ENCODE data around the gene VPS13D.

VPS13D gene

GRCh38 chr1:12542616-12543592 is 313.1 kb downstream of the VPS13D start:
- DNase-seq: no peak

DNA sequence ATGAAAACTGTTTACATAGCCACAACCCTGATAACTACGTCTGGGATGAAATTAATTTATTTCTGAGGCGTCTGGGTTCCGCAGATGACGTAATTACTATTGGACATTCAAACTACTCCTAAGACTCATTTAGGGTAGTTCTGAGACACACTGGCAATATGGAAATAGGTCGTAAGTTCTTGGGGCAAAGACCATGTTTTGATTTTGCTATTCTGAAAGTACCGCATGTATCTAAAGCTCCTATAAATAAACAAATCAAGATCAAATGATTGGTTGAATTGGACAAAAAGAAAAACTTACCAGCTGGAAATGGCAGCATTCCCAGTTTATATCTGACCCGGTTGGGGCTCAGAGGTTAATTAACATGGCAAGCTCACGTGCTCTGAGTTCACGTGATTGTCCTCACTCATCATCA is 313.9 kb downstream of the VPS13D start:
- DNase-seq: no peak

DNA sequence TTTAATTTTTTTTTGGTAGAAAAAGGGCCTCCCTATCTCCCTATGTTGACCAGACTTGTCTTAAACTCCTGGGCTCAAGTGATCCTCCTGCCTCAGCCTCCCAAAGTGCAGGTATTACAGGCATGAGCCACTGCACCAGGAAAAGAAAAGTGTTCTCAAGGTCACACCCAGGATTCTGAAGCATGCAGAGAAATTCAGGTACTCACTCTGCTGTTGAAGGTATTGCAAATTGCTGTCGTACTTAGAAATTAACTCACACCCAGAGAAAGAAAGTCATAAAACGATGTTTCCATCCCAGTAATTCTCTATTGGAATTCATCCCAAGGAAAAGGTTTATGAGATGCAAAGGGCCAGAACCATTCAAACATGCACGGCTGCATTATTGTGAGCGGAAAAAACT is 314.5 kb downstream of the VPS13D start:
- no peak for DNase-seq

GRCh38 chr1:12544992-12545391 is 315.2 kb downstream of the VPS13D start:
- DNase-seq: no peak

DNA sequence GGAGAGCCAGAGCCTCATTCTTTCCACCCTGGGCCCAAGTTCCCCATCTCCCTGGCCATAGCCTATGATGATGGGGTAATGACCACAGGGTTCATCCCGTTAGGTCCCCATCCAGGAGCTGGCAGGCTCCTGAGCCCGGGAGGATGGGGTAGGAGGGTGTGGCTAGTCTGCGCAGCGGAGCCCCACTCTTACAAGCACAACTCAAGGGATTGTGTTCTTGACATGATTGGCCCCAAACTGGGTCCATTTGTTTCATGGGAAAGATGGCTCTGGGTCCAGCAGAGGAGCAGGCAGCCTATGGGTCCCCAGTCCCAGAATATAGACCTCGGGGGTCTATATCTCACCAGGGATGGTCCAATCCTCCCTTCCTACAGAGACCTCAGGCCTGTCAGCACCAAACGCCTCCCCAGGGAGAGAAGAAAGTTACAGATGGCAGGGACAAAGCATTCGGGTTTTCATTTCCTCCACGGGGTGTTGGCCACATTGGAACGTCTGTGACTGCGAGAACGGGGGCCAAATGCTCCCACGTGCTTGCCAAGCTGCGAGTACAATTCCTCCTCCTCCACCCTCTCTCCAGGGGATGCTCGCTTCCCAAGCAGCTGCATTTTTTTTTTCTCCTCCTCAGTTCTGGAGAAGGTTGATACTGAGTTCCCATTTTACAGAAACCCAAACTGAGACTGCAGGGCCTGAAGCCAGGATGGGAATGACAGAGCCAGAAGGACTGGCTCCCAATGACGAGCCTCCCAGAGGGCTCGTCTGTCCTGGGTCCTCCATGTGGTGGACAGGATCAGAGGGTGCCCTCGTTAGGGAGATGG is 317.1 kb downstream of the VPS13D start:
- no peak for DNase-seq

GRCh38 chr1:12547586-12548225 is 317.9 kb downstream of the VPS13D start:
- no peak for DNase-seq

DNA sequence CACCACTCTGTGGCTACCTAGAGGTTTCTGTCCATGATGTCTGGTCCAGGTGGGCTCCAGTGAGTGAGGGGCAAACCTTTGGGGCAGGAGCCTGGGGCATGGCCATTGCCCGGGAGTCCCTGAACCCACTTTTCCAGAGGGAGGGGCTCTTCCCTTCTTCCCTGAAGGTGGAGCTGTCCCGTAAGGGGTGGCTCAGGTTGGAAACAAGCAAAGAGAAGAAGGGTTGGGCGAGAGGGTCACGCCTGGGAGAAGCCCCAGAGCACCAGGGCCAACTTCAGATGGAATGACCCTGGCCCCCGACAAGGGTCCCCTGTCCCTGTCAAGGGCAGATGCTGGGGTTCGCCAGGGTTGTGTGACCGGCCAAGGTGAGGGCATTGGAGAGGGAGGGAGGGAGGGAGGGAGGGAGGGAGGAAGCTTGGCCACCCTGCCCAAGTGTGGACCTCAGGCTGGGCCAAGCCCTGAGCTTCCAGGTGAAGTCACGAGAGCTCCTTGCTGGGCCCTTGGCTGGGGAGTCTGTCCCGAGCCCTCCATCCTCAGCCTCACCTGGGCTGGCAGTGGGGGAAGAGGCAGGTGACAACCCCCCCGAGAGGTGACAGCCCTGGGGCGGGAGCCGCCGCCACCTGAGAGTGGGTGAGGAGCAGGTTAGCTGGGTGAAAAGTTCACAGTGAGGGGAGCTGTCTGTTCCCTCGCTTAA is 318.6 kb downstream of the VPS13D start:
- no peak for DNase-seq

DNA sequence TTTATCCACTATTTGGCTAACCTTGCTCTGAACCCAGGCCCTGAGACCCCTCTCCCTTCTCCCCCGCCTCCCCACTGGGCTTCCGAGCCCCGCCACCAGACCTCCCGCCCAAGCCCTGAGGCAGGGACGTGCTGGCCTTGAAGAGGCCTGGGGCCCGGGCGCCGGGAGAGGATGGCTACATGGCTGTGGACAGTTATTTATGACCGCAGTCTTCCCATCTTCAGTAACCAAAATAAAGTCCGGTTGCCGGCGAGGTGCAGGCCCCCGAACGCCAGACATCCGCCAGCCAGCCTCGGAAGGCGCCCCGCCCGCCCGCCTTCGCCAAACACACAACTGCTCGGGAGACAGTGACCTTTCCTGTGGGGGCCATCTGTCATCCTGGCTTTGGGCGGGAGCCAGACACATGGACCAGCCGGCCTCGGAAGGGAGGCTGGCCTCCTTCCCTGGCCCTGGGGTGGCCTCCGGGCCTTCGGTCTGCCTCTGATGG is 319.2 kb downstream of the VPS13D start:
- DNase-seq: peak; percentile 26

DNA sequence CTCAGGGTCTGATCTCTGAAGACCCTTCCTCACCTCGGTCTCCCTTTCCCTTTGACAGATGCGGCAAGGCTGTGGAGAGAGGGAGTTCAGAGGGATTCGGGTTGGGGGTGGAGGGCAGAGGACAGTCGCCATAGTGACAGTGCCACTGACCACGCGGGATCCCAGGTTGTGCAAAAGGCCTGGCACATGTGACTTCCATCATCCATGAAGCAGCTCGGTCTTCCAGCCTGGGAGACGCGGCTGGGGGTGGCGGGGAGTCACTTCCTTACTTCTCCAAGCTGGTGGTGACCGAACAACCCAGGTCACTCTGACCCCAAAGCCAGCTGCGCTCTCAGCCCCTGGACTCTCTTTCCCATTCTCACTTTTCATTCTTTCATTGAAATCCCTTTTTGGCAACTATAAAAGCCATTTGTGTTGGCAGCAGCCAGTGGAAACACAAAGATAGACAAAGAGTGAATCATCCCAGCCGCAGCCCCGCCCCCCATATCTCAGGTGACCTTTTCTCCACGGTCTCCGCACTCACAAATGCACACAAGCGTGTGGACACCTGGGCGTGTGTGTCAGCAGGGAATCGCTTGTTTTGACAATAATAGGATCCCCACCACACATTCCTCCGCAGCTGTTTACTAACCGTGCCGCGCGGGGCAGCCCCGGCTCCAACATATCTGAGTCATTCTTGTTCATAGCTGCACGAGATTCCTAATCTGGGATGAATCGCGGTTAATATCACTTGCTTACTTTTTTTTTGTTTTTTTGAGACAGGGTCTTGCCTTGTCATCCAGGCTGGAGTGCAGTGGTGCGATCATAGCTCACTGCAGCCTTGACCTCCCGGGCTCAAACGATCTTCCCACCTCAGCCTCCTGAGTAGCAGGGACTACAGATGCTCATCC is 319.9 kb downstream of the VPS13D start:
- peak; percentile 87 for DNase-seq

DNA sequence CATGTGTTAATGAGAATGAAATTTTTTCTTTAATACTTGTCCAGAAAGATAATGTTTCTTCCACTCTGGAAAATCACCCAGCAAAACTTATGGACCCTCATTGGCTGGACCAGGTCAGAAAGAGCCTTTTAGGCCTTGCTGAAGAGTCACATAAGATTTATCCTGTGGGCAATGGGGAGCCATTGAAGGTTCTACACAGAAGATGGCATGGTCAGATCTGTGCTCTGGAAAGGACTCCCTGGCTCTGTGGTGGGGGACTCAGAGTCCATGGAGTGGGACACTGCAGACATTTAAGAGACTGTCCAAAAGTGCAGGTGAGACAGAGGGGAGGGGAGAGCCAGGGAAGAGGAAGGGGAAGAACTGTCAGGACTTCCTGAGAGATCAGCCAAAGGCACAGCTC is 321.8 kb downstream of the VPS13D start:
- no peak for DNase-seq

GRCh38 chr1:12552111-12552888 is 322.5 kb downstream of the VPS13D start:
- no peak for DNase-seq

DNA sequence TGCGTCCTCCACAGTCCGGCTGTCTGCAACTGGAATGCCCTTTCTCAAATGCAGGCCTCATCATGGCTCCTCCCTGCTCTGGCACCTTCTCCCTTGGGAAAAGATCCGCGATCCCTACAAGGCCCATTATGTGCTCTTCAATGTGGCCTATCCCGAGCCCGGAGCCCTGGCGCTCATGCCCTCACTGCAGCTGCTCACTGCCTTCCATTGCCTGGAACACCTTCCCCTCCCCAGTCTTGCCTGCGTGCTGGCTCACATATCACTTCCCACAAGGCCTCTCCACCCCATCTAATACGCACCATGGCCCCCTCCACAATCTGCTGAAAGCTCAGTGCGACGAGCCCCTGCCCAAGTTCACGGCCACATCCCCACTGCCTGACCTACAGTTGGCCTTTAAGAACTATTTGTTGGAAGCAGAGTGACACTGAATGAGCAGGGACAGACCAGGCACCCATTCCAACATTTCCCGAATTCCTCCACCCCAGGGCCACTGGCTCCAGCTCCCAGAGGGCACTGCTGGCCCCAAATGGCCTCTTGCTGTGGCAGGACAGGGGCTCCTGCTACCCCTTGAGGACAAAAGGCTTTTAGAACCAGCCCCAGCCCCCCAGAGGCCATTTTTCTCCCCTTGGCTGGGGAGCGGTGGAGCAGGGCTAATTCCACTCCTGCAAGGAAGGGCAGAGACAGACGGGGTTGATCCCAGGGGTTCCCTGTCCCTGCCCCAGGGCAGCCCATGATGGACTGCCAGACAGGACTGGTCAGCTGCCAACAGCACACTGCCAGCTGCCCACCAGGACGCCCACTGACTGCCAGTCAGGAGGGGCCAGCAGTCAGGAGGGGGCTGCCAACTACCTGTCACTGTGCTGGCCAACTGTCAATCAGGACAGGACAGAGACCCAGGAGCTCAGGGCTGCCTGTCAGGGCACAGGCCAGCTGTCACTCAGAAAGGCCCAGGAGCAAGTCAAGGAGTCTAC is 323.4 kb downstream of the VPS13D start:
- DNase-seq: no peak

- DNase-seq: no peak
These were observed 324.1 kb downstream of the VPS13D start for GRCh38 chr1:12553963-12554362.

- no peak for DNase-seq
These were observed 324.9 kb downstream of the VPS13D start for GRCh38 chr1:12554521-12555305.

- no peak for DNase-seq
These were observed 325.9 kb downstream of the VPS13D start for GRCh38 chr1:12555411-12556367.

DNA sequence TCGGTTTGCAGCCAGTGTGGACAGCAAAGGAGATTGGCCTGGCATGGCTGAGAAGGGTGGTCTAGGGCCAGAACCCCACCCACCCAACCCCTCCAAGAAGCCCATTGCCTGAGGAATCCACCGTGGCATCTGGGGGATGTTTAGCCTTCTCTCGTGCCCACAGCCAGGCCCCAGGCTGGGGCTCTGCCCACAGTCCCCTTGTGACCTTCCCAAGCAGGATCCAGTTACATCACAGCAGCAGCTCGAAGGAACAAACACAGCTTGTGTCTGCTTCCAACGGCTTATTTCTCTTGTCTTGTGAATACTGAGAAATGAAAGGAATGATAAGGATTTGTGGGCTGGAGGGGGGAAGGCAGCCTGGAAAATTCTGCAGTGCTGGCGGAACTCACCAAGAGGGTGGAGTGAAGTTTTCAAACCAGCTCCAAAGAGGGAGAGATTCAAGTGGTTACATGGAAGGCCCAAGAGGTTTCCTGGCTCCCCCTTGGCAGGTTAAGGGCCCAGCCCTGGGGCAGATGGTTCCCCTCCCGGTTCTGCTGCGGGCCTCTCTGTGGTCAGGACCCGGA is 326.6 kb downstream of the VPS13D start:
- peak; percentile 76 for DNase-seq

Measured in EL (cell line).